Sigmoid colon (tissue), 4 donors: ENCODE measurements around the gene SMIM43.
A peak's percentile ranks its signal among the peaks of the same experiment; 100 is the strongest.

ENCODE experiments used
- EP300 ChIP-seq, 4 donors: sonication (generic); formaldehyde crosslinking; IDR thresholded peaks; one replicate each; pipeline ENCODE4 v1.6.1; 2017; ENCODE audit warnings: antibody characterized with exemption in 4 of 4
- POLR2A ChIP-seq, 2 donors: fragments of 450-650 bp; IDR thresholded peaks; one replicate each; pipeline ENCODE4 v1.6.1; 2016; ENCODE audit warnings: antibody characterized with exemption in 2 of 2, mild to moderate bottlenecking in 2 of 2, moderate library complexity in 2 of 2
- TF ChIP-seq, protein P1 (sequence below), 4 experiments: fragments of 450-650 bp in 3 of 4; fragments of 200-600 bp in 1 of 4; IDR thresholded peaks; one replicate each; pipeline ENCODE4 v1.5.1; 2016 to 2019; ENCODE audit warnings: antibody characterized with exemption in 4 of 4, mild to moderate bottlenecking in 3 of 4, moderate library complexity in 2 of 4

DNA sequence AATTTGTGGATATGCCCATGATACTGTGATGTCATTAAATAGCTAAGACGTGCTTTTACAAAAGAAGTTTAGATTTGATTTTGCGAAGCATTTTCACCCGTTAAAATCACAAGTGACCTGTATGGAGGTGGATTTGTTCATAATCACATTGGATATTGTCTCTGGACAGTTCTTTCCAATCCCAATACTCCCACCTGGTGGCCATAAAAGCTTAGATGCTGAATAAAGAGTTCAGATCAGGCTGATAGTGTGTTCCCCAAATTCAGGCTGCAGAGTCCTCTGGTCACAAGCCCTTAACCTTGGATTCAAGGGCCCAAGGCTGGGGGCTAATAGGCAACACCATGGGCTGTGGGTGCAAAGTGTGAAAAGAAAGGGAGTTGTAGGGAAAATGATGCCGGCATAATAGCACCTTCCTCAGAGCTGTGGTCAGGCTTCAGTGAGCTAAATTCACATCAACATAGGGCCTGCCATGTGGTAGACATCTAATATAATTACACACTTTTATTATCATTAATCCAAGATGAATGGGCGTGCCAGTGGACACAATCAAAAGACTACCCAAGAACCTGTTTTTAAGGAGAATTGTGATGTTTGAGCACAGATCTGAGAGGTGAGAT, 28.1 kb downstream of the SMIM43 start:
- TF ChIP-seq EP300 (IDR thresholded peaks at IDR 0.05) (no peak), POLR2A (IDR thresholded peaks at IDR 0.05) (no peak)
- TF ChIP-seq, protein P1, sequence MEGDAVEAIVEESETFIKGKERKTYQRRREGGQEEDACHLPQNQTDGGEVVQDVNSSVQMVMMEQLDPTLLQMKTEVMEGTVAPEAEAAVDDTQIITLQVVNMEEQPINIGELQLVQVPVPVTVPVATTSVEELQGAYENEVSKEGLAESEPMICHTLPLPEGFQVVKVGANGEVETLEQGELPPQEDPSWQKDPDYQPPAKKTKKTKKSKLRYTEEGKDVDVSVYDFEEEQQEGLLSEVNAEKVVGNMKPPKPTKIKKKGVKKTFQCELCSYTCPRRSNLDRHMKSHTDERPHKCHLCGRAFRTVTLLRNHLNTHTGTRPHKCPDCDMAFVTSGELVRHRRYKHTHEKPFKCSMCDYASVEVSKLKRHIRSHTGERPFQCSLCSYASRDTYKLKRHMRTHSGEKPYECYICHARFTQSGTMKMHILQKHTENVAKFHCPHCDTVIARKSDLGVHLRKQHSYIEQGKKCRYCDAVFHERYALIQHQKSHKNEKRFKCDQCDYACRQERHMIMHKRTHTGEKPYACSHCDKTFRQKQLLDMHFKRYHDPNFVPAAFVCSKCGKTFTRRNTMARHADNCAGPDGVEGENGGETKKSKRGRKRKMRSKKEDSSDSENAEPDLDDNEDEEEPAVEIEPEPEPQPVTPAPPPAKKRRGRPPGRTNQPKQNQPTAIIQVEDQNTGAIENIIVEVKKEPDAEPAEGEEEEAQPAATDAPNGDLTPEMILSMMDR (IDR thresholded peaks at IDR 0.05) = peak in 3 of 4 experiments; percentile 29 to 48 (median 37)
